HG02943 (cell line): ENCODE data around the gene ZC2HC1B.
A peak's percentile ranks its signal among the peaks of the same experiment; 100 is the strongest.

Source experiments
- ATAC-seq: cut with Tn5 transposase; IDR thresholded peaks from one replicate; pipeline ENCODE4 v1.9.1; 2021; ENCODE audit warnings: mild to moderate bottlenecking, low read depth, moderate library complexity; ENCODE audit not compliant: unreplicated experiment

The ZC2HC1B gene

DNA sequence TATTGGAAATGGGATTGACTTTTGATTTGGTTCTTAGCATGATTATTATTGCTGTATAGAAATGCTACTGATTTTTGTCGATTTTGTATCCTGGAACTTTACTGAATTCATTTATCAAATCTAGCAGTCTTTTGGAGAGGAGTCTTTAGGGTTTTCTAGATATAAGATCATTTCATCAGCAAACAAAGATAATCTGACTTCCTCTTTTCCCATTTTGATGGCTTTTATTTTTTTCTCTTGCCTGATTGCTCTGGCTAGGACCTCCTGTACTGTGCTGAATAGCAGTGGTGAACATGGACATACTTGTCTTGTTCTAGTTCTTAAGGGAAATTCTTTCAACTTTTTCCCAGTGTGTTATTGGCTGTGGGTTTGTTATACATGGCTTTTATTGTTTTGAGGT lies 64.6 kb downstream of the ZC2HC1B start:
- no peak for ATAC-seq

DNA sequence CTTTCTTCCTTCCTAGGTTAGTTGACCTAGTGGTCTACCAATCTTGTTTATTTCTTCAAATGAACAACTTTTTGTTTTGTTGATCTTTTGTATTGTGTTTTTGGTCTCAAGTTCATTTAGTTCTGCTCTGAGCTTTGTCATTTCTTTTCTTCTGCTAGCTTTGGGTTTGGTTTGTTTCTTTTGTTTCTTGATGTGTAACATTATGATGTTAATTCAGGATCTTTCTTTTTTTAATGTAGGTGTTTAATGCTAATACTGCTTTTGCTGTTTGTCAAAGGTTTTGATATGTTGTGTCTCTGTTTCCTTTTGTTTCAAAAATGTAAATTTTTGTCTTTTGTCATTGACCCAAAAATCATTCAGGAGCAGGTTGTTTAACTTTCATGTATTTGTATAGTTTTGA lies 65.7 kb downstream of the ZC2HC1B start:
- no peak for ATAC-seq

DNA sequence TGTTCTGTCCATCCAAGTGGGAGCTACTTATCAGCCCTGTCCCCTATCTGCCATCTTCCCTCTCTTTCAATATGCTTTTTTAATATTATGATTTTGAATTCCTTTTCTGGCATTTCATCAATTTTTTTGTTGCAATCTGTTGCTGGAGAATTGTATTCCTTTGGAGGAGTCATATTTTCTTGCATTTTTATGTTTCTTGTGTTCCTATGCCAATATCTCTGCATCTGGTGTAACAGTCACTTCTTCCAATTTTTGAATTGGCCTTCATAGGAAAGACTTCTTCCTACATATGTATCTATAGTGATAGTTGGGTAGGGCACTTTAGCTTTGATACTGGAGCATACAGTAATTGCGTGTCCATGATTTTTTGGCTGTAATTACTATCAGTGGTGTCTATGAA lies 70.1 kb downstream of the ZC2HC1B start:
- no peak for ATAC-seq

DNA sequence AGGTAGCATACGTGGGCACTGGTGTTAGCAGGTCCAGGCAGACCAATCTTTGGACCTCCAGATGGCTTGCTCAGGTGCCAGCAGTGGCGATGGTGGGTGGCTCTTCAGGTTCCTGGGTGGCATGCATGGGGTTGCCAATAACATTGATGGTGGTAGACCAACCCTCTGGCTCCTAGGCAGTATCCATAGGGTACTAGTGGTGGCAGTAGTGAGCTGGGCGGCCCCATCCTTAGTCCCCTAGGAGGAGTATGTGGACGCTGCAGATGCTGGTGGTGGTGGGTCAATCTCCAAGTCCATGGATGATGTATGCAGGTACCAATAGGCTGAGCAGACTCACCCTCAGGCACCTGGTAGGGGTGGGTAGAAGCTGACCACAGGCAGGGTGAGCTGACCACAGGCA lies 70.6 kb downstream of the ZC2HC1B start:
- no peak for ATAC-seq

DNA sequence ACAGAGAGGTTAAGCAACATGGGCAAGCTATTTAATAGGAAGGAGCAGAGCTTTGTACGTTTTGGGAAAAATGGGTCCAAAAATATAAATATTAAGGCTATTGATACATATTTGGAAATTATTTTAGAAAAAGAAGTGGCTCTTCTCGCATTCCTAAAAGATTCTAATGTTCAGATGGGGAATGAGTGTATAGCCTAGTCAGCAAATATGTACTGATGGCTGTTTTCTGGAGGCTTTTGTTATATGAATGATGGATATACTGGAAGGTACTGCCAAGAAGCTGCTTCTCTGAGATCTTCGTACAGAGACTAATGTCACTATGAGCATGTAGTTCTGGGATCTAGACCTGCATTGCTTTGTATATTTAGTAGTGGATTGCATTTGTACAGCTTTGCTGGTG lies 72.1 kb downstream of the ZC2HC1B start:
- ATAC-seq: no peak

DNA sequence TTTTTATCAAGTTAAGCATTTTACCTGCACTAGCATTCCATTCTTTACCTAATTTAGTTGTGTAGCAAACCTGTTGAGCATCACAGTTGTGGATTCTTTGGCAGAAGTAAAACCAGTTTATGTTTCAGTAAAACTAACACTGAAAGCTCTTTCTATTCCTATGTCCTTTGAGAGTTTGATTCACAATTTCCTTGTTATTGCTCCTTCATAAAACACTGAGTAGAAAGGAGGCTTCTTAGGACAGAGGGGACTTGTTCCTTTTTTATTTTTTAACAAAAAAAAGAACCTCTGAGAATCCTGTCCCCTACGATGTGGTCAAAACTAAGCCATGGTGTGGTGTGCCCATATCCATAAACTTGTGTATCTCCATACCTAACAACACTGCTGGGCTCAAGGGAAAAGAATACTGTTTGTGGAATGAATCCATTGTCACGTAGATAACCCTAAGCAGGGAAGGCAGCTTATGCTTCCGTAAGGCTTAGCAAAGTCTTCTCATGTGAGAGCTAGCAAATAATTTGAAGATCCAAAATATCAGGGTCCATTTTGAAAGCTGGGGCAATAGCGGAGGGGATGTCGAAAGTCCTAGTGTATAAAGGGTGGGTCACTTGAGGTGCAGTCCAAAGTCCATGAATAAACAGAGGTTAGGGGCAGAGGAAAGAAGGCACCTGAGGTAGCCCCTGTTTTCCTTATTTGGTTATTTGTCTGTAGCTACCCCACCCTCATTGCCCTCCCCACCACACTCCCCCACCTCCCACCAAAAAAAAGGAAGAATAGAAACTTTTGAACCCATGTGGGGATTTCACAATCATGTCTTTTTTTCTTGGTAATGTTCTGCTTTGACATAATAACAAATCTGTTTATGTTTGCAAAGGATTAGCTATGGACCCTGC lies 72.7 kb downstream of the ZC2HC1B start:
- no peak for ATAC-seq

DNA sequence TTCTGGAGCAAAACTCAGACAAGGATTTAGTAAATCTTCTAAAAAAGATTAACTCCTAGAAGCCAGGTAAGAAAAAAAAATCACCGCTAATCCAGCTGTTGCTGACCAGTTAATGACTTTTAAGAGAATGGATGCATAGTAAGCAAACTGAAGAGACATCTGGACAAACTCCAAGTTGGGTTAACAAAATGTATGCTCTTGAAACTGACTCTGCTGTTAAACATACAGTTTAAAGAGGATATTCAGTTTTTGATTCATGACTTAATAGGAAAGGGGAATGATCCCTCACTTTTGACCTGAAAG lies 73.3 kb downstream of the ZC2HC1B start:
- ATAC-seq: no peak

DNA sequence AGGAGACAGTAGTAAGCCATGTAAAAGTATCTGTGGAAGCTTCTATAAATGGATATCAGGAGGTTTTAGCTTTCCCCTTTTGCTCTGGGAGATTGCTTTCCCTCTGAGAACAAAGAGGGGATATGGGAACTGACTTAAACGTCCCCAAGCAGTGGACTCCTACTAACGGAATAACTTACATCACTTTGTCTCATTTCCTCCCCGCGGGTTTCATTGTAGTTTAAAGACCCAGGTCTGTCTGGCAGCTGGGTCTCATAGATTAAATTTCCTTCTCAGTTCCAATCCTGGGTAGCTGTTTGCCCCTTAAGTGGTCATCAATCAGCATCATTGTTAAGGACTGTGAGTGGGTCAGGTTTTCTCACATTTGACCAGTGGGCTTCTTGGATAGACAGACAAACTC lies 75.1 kb downstream of the ZC2HC1B start:
- ATAC-seq: no peak

DNA sequence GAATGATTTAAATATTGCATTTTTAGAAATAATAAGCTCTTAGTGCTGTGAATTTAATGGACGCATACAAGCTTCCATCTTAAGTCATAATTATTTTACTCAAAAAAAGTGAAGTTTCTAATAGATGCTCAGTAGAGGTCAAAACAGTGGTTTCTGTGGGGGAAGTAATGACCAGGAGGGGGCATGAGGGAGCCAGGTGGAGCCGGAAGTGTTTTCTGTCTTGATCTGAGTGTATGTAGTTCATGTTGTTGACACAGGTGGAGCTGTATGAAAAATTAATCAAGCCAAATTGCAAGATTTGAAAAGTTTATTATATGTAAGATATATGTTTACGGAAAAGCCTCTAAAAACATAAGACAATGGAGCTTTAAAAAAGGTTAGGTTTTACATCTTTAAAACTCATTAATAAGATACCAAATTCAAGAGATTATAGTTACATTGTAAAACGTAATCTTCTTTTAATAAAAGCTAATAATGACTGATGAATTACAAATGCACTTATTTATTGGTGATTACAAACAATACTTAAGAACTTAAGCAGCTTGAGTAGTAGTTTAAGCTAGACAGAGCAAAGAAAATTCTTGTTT lies 75.8 kb downstream of the ZC2HC1B start:
- ATAC-seq: peak; percentile 97

DNA sequence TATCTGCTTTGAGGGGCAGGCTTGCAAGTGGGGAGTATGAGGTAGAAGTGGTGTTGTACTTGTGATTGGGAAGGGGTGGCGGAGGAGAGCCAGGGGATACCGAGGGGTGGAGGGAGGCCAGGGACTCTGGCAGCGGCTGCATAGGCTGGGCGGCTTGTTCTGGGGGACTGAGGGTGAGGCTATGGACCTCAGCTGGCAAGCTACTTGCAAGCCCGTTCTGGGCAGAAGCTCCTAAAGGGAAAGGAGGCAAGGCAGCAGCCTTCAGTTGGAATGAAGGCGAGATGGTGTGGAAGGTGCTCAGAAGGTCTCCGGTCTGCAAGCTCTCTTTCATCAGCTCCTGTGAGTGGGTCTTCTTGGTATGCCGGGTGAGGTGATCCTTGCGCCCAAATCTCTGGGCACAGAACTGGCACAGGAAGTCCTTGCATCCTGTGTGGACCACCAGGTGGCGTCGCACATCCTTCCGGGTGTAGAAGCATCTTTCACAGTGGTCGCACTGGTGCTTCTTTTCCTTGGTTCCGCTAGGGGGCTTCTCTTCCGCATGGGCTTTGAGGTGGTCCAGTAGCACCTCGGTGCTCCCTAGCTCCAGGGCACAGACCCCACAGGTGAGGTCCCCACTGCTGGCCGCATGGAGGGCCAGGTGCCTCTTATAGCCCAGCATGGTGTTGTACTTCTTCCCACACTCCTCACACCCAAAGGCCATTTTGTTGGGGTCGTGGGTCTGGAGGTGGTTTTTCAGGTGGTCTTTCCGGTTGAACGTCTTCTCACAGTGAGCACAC lies 77.8 kb downstream of the ZC2HC1B start:
- peak; percentile 68 for ATAC-seq

DNA sequence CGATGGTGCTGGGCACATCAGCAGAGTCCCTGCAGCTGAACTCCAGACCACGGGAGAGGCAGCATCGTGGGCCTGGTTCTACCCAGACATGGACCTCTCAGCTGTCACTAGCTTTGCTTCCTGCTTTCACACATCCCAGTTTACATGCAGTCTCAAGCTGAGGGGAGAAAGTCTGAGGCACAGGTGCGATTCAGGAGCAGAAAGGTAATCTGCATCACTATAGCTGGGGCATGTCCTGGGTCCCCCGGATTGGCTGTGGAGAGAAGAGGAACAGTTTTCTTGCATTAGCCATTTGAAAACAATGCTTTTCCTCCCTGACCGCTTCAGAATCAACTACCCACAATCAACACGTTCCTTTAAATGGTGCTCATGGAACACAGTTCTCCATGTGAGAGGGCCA lies 83.9 kb downstream of the ZC2HC1B start:
- ATAC-seq: no peak

DNA sequence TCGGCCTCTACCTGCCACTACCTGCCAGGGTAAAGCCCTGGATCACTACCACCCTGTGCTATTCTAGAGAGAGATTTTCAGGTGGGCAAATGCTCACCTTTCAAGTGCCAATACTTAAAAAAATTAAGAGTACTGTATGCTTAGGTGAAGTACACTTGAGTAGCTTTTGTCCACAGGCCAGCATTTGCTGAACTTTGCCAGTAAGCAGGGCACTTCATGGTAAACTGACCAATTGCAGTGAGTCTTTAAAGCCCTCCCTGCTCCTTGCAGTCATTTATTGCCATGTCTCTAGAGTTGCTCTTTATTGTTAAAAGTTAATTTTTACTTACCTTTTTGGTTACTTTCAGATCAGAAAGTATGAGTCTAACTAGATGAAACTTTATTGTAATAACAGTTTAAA lies 85.3 kb downstream of the ZC2HC1B start:
- no peak for ATAC-seq

DNA sequence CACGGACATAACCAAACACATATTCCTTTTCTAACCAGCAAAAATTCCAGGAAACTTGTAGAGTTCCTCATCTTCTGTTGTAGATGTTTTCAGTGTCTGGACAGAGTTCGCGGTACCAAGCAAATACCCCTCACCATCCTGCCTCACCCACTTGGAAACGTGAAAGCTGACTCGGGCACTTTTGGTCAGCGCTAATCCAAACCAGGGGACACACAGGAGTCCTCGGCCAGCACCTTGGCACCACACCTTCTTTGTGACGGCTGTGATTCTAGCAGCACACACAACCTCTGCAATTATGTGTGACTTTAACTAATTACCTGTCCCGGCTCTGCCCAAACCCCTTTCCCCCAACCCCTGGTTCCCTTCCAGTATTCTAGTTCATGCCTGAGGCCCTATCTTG lies 85.7 kb downstream of the ZC2HC1B start:
- no peak for ATAC-seq

DNA sequence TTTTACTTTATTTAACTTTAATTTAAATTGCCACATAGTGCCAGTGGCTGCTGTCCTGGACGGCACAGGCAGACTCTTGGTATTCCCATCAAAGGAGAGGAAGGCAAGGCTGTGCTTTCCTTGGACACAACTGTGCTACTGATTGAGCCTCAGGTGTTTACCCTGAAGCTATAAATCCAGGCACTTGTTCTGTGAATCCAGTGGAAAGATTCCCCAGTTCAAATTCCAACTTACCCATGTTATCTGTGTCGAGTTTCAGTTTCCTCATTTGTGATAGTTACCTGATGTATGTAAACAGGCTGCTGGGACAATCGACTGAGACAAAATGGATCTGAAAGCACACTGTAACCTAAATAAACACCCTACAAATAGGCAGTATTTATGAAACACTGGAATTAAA lies 86.6 kb downstream of the ZC2HC1B start:
- ATAC-seq: no peak

DNA sequence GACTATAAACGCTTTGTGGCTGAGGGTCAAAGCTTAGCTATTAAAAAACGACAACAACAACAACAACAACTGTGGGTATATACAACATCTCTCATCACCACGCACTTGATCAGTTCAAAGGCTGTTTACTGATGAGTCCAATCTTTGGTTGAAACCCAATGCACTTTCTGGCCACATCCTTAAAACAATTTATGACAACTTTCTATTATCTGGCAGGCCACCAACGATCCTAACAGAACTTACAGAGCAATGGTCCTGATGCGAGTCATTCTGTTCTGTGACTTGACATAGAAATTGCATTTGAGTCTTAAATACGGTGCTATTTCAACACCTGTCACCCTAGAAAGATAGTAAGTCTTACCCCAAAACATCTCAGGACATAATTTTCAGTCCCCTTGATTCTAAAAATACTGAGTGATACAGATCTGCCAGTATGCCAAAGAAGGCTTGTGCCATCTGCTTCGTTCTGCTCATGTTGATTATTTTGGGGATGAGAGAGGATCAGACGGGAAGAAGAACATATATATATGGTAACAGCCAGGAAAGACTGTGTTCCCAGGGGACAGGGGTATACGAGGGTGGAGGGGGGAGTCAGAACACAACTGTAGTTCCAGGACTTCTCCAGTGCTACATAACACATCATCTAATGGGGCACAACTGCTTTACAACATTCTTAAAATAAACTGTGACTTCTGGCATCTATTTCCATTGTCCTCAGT lies 87.9 kb downstream of the ZC2HC1B start:
- no peak for ATAC-seq

DNA sequence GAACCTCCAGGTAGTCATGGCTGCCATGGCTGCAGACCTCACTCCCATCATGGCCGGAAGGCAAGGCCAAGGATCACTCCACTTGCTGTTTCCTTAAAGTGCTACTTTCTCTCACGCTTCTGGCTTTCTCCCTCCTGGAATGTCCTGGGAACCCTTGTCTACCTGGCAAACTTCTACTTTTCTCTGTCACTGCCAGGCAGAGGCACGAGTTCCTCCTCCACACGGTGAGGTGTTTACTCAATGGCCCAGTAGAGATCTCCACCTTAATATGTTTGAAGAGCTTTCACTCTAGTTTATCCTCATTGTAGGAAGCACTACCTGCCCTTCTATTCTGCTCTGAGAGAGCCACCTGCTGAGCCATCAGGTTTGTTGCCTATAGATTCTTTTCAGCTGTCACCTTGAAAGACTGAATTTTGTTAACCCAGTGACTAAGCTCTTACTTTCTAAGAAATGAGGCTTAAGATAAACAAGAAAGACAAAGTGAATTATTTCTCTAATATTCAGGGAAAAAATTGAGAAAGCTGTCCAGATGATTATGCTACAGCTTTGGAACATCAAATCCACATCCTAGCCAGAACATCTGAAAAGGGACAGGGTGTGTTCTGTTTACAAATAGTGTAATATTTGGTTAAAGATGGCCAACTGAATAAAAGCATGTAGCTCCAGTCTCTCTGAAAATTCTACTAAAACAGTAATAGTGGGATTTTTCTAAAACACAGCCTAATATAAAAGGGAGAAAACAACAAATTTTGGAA lies 88.8 kb downstream of the ZC2HC1B start:
- ATAC-seq: no peak

DNA sequence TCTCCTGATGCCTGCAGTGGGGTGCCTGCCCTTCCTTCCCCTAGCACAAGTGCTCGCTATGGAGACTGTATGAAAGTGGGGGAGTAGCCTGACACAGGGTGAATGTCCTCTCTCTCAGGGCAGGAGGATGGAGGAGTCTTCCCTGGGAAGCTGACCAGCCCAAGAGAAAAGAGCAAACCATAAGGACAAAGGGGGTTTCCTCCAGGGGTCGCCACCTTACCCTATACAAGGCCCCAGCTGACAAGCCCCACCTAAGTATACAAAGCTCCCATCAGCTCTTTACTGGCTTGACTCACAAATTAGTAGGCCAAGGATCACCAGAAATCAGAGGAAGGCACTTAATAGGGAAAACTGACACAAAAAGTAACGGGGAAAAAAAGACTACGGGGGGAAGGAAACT lies 89.6 kb downstream of the ZC2HC1B start:
- no peak for ATAC-seq

DNA sequence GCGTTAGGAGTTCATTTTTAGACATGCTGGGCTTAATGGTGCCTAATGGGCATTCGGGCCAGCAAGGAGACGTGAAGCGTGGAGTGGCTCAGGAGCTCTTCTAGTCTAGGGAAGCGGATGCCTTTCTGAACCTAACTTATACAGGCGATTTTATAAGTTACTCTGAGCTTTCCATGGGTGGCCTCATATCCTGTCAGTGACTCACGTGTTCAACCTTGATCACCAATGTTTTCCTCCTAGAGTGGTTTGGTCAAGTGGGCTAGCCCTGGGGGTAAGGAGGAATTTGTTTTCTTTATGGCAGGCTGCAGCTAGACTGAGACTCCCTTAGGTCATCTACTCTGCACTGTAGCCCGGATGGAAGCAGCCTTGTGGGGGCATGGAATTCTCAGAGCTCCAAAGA lies 91.7 kb downstream of the ZC2HC1B start:
- ATAC-seq: no peak

DNA sequence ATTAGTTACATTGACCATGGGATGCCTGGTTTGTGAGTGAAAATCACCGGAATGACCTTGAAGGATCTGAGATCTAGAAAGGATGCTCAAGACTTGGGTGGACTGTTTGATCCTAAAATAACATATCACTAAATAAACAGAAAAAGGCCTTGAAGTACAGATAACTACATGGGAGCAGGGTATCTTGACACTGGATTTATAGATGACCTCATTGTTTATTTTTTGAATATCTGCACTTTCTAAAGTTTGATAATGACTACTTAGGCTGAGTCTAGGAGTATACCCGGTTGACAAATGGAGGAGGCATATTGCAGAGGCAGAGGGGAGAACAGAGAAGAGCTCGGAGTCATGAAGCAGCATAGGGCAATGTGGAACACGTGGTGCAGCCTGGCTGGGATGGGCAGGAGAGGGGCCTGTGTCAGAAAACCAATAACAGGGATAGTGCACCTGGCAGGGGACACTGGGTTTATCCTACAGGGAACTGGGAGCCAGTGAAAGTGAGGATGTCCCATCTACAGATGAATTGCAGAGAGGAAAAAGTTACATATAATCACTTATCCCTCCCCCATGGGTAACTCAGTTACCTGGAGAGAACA lies 93.5 kb downstream of the ZC2HC1B start:
- ATAC-seq: no peak

DNA sequence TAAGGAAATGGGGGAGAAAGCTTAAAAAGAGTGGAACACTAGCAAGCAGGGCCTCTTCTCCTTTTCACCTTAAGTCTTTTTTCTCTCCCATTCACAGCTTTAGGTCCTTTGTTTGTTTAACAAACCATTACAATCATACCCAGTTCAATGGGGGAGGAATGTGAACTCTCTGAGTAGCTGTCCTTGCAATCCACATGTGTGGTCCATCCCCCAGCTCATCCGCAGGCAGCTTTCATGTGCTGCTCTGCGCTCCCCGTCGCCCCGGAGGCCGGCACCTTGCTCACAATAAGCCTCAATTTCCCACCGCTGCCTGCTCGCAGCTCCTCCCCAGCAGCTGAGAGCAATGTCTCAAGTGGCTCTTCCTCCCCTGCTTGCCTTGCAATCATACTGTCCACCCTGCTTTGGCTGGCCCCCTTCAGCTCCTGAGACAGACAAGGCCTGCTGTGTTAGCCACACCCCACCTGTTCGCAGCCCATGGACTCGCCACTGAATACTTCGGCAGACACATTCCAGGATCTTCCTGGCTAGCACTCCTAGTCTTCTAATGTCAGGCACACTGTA lies 94.6 kb downstream of the ZC2HC1B start:
- no peak for ATAC-seq
